A673 (cell line): ENCODE data around the gene REG1B.
"Not testable (repeated sequence)": the region's sequence is repeated elsewhere in the genome, so short reads cannot be mapped to it uniquely, and the experiment has no call there.

ENCODE experiments used
- CTCF ChIP-seq: fragments of 300-800, 200-600 bp; sonication (generic); conservative IDR thresholded peaks from 2 replicates; pipeline ENCODE4 v1.5.1; 2017; ENCODE audit warnings: low read depth, mild to moderate bottlenecking, antibody characterized with exemption, low read length, moderate library complexity, mixed read lengths
- EZH2 ChIP-seq: fragments of 200-600 bp; sonication (generic); IDR thresholded peaks from 2 replicates; pipeline ENCODE4 v1.6.1; 2017; ENCODE audit warnings: borderline replicate concordance, low read depth, mild to moderate bottlenecking, mixed read lengths, antibody characterized with exemption, low read length; ENCODE audit not compliant: poor library complexity, severe bottlenecking

GRCh38 chr2:79053486-79053885, 34.3 kb downstream of the REG1B start:
- not testable (repeated sequence) for TF ChIP-seq CTCF, EZH2
